Upper lobe of left lung (tissue), 6 donors: ENCODE results near the gene RINL. TPM values are rescaled to one million over a fixed set of nuclear protein-coding genes. Genes with fewer than 3 reads are reported as not detected.

Experiments used
- ATAC-seq, 2 donors: fragments of 200-7000 bp; cut with Tn5 transposase; one replicate each; pipeline ENCODE4 v1.9.1; 2022; ENCODE audit warnings: mild to moderate bottlenecking in 2 of 2, moderate library complexity in 2 of 2; ENCODE audit not compliant: low FRiP score in 2 of 2
- DNase-seq, 2 donors: peaks; one replicate each; pipeline ENCODE4 v3.0.0-alpha.2; 2019 to 2020
- H3K27ac ChIP-seq, 4 donors: fragments of 200-600 bp; sonication (generic); one replicate each; pipeline ENCODE4 v1.5.1; 2016 to 2019
- H3K27me3 ChIP-seq, 4 donors: fragments of 200-600 bp; sonication (generic); one replicate each; pipeline ENCODE4 v1.5.1; 2017 to 2019
- H3K36me3 ChIP-seq, 4 donors: fragments of 200-600 bp; sonication (generic); one replicate each; pipeline ENCODE4 v1.5.1; 2016 to 2019
- H3K4me1 ChIP-seq, 4 donors: fragments of 200-600 bp; sonication (generic); one replicate each; pipeline ENCODE4 v1.5.1; 2018 to 2019
- H3K4me3 ChIP-seq, 4 donors: fragments of 200-600 bp; sonication (generic); one replicate each; pipeline ENCODE4 v1.5.1; 2017 to 2019; ENCODE audit warnings: mild to moderate bottlenecking in 2 of 4, moderate library complexity in 1 of 4
- H3K9me3 ChIP-seq, 4 donors: fragments of 200-600 bp; sonication (generic); one replicate each; pipeline ENCODE4 v1.5.1; 2018 to 2019
- CTCF ChIP-seq, 6 experiments: fragments of 450-650 bp in 4 of 6; fragments of 200-600 bp in 2 of 6; sonication (generic) in 2 of 6; IDR thresholded peaks; one replicate each; pipeline ENCODE4 v1.5.1; 2016 to 2019; ENCODE audit warnings: antibody characterized with exemption in 6 of 6
- EP300 ChIP-seq, 4 donors: sonication (generic); formaldehyde crosslinking; IDR thresholded peaks; one replicate each; pipeline ENCODE4 v1.5.1; 2017; ENCODE audit warnings: antibody characterized with exemption in 4 of 4, control low read depth in 2 of 4
- POLR2A ChIP-seq, 4 donors: fragments of 450-650 bp; IDR thresholded peaks; one replicate each; pipeline ENCODE4 v1.5.1; 2016 to 2017; ENCODE audit warnings: antibody characterized with exemption in 4 of 4, mild to moderate bottlenecking in 2 of 4
- POLR2AphosphoS5 ChIP-seq, 2 donors: sonication (generic); formaldehyde crosslinking; IDR thresholded peaks; one replicate each; pipeline ENCODE4 v1.5.1; 2017; ENCODE audit warnings: antibody characterized with exemption in 2 of 2
- WGBS, 2 donors: methylation state at CpG; one replicate each; pipeline ENCODE4 v1.1.5; 2017 to 2018; 5-methylcytosine and 5-hydroxymethylcytosine counted together
- total RNA-seq, 6 donors: library from RNA; depleted of rRNA in 4 of 6; stranded (reverse); fragments of >200 nt in 4 of 6; gene quantifications; one replicate each; pipeline versions ENCODE4 v1.1.0 to v1.2.1, GENCODE V29; 2016 to 2021
- donor health status: DM: no; HTN: no; CAD: no; lungs with moderate emphysema.
- donor health status: DM: no; HTN: yes; CAD: no; lungs with severe emphysema.

The RINL gene
- total RNA-seq, 6 donors from 2014 or later, result 8.7 to 23.1 (median 13.2) TPM

DNA sequence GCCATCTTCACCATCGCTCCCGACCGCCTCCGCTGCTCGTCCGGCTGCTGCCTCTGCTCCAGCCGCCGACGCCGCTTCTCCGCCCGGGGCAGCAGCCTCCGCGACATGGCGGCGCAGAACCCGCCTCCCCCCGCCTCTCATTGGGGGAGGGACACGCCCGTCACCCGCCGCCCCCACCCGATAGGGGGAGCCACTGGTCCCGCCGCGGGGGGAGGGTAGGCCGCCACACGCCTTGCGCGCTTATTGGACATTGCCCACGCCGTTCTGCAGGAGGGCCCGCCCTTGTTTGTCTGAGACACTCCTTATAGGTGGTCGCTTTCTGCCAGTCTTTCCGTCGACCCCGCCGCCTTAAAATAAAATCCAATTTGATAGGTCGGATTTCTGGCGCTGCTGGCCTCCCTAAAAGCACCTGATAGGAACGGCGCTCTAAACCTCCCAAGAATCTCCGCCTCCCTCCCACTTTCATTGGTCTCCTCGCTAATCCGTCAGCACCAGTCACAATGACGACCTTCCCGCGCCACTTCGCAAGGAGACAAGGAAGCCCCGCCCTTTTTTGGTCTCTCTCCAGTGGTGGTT, 28.1 kb downstream of the RINL start, which contains the start of gene HNRNPL:
HNRNPL (minus strand) TSS at position 127 of the 576 bp plus-strand sequence; CDS start at position 107, 20 bp downstream.
- H3K9me3 ChIP-seq, result no peaks in the 10 kb centered on the region
- peak within 1 kb of the TSS; percentile 70 to 91 (median 87) for H3K4me3 ChIP-seq
- WGBS, 2 donors, result 0% methylated on average over 15 to 24 of the region's 50 CpGs
- TF ChIP-seq POLR2A (IDR thresholded peaks at IDR 0.05) (peak; percentile 79 to 99 (median 98)), CTCF (IDR thresholded peaks at IDR 0.05) (peak in 5 of 6 experiments; percentile 20 to 78 (median 73)), EP300 (IDR thresholded peaks at IDR 0.05) (peak in 1 of 4 donors; percentile 37), POLR2AphosphoS5 (IDR thresholded peaks at IDR 0.05) (peak; percentile 96 to 99)
- peaks cover 24 to 33% (median 25%) of the 10 kb centered on the region in 4 donors for H3K36me3 ChIP-seq
- DNase-seq, result peak; percentile 100
- peak; percentile 89 to 96 for ATAC-seq
- H3K4me1 ChIP-seq, result peaks cover 35 to 50% (median 39%) of the 10 kb centered on the region in 4 donors
- H3K27ac ChIP-seq, result peak within 1 kb of the TSS; percentile 100
- H3K27me3 ChIP-seq, result no peaks in the 10 kb centered on the region

DNA sequence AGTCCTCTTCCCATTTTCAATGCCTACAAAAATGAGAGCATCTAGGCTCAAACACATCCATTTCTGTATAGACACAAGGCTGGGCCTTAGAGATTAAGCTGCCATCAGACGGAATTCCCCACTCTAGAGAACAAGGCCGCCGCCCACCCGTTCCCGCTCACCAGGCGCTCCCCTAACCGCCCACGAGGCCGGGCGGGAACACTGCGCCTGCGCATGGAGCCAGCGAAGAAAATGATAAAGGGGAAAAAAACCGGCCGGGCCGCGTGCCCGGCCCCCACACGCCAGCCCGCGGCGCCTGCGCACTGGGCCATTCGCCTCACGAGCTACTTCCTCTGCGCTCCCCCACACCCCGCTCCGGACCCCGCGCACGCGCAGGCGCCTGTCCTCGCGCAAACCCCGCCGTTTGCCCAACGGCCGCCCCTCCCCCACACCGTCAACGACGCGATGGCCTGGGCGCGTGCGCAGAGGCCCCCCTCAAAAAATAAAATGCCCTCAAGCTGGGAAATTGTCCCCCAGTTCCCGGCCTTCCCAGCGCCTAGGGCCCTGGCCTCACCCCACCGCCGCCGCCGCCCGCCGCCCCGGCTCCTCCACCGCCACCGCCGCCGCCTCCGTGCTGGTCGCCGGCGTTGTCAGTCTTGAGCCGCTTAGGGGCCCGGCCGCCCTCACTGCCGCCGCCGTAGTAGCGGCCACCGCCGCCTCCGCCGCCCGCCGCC, 28.8 kb downstream of the RINL start:
- H3K27me3 ChIP-seq, result no peaks in the 10 kb centered on the region
- peaks cover 35 to 50% (median 39%) of the 10 kb centered on the region in 4 donors for H3K4me1 ChIP-seq
- DNase-seq, result peak; percentile 96 to 100
- no peaks in the 10 kb centered on the region for H3K9me3 ChIP-seq
- peak in 1 of 4 donors; percentile 57 for TF ChIP-seq EP300 (IDR thresholded peaks at IDR 0.05)
- TF ChIP-seq POLR2AphosphoS5 (IDR thresholded peaks at IDR 0.05), result peak in 1 of 2 donors; percentile 45
- no peak for TF ChIP-seq POLR2A (IDR thresholded peaks at IDR 0.05)
- TF ChIP-seq CTCF (IDR thresholded peaks at IDR 0.05), result peak in 1 of 6 experiments; percentile 10
- H3K27ac ChIP-seq, result peak overlapping the region; percentile 100
- WGBS, 2 donors, result 0 to 1% methylated on average over 11 to 30 of the region's 76 CpGs
- peak; percentile 59 to 75 for ATAC-seq
- peaks cover 29 to 40% (median 32%) of the 10 kb centered on the region in 4 donors for H3K36me3 ChIP-seq
- H3K4me3 ChIP-seq, result peak overlapping the region; percentile 70 to 91 (median 87)

GRCh38 chr19:38848299-38849146, 29.6 kb downstream of the RINL start:
- Histone ChIP-seq H3K4me3 (peak overlapping the region; percentile 70 to 91 (median 87)), H3K4me1 (peaks cover 35 to 54% (median 39%) of the 10 kb centered on the region in 4 donors), H3K36me3 (peaks cover 37 to 47% (median 40%) of the 10 kb centered on the region in 4 donors), H3K9me3 (no peaks in the 10 kb centered on the region), H3K27me3 (no peaks in the 10 kb centered on the region), H3K27ac (peak overlapping the region; percentile 100)
- TF ChIP-seq CTCF (IDR thresholded peaks at IDR 0.05) (no peak), POLR2AphosphoS5 (IDR thresholded peaks at IDR 0.05) (no peak), EP300 (IDR thresholded peaks at IDR 0.05) (no peak), POLR2A (IDR thresholded peaks at IDR 0.05) (no peak)
- WGBS, 2 donors, result 20 to 21% methylated on average over 22 of the region's 22 CpGs
- no peak for DNase-seq
- no peak for ATAC-seq

DNA sequence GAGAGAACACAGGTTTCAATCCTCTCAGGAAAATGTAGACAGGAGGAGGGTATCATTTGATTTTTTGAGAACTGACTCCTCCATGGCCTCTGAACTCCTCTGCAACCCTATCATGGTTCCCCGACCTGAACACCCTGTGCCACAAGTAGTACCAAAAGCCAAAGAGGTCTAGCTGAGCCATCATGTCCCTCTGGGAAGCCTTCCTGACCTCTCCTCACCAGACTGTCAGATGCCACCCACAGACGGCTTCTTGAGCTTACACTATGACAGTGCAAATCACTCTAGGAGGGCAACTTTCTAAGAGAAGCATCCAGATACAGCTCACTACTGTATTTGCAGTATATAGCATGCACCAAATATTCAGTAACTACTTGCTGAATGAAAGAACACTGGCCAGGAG, 32.0 kb downstream of the RINL start:
- H3K27ac ChIP-seq, result no peak overlapping the region
- peaks cover 27 to 52% (median 28%) of the 10 kb centered on the region in 4 donors for H3K4me1 ChIP-seq

More for the DNA sequence above, 32.0 kb downstream of the RINL start:
- DNase-seq (no peak), ATAC-seq (no peak)
- no peak overlapping the region for H3K4me3 ChIP-seq
- TF ChIP-seq POLR2A (IDR thresholded peaks at IDR 0.05) (no peak), EP300 (IDR thresholded peaks at IDR 0.05) (no peak), CTCF (IDR thresholded peaks at IDR 0.05) (no peak), POLR2AphosphoS5 (IDR thresholded peaks at IDR 0.05) (no peak)
- no peaks in the 10 kb centered on the region for H3K27me3 ChIP-seq
- peaks cover 61 to 72% (median 64%) of the 10 kb centered on the region in 4 donors for H3K36me3 ChIP-seq
- WGBS, 2 donors, result 59 to 75% methylated on average over 2 of the region's 2 CpGs
- H3K9me3 ChIP-seq, result no peaks in the 10 kb centered on the region
